Measurements from ENCODE around the gene NSD2.
"Not testable (repeated sequence)": the region's sequence is repeated elsewhere in the genome, so short reads cannot be mapped to it uniquely, and the experiment has no call there.

GRCh38 chr4:1993718-1994516 lies 122.7 kb downstream of the NSD2 start:
- not testable (repeated sequence) for TF ChIP-seq CTCF, EZH2 (IDR thresholded peaks at IDR 0.05)
